Neural cell (in vitro differentiated cells): Measurements from ENCODE around the gene ACOT2. TPM values are rescaled to one million over a fixed set of nuclear protein-coding genes. Genes with fewer than 3 reads are reported as not detected.

Experiments
- H2AFZ ChIP-seq: fragments of 200-600, 300-800 bp; sonication (generic), shearing (Covaris generic); 2 replicates; pipeline ENCODE4 v1.6.0; 2014; ENCODE audit warnings: low read depth, mild to moderate bottlenecking, antibody characterized with exemption, low read length, moderate library complexity
- H3F3A ChIP-seq: fragments of 200-600 bp; shearing (Covaris generic); 2 replicates; pipeline ENCODE4 v1.6.1; 2016; ENCODE audit warnings: mild to moderate bottlenecking, moderate library complexity, mixed read lengths, antibody characterized with exemption, low read length; ENCODE audit not compliant: insufficient read depth, poor library complexity, severe bottlenecking
- H3K27ac ChIP-seq: fragments of 200-600, 300-800 bp; sonication (generic), shearing (Covaris generic); 2 replicates; pipeline ENCODE4 v1.5.1; 2014; ENCODE audit warnings: mild to moderate bottlenecking, low read length, moderate library complexity
- H3K27me3 ChIP-seq: fragments of 300-800, 200-600 bp; sonication (generic), shearing (Covaris generic); 2 replicates; pipeline ENCODE4 v1.6.0; 2014; ENCODE audit warnings: mild to moderate bottlenecking, low read depth, low read length, moderate library complexity; ENCODE audit not compliant: insufficient read depth
- H3K36me3 ChIP-seq: fragments of 300-800, 200-600 bp; sonication (generic), shearing (Covaris generic); 2 replicates; pipeline ENCODE4 v1.5.1; 2014; ENCODE audit warnings: mild to moderate bottlenecking, antibody characterized with exemption, low read length, moderate library complexity; ENCODE audit not compliant: insufficient read depth
- H3K4me2 ChIP-seq: fragments of 300-800, 200-600 bp; sonication (generic), shearing (Covaris generic); 2 replicates; pipeline ENCODE4 v1.6.0; 2014; ENCODE audit warnings: mild to moderate bottlenecking, low read length
- H3K4me3 ChIP-seq: fragments of 300-800, 200-600 bp; sonication (generic), shearing (Covaris generic); 2 replicates; pipeline ENCODE4 v1.5.1; 2014; ENCODE audit warnings: mild to moderate bottlenecking, low read length, moderate library complexity
- H3K79me2 ChIP-seq: fragments of 200-600 bp; shearing (Covaris generic); replicated peaks from 2 replicates; pipeline ENCODE4 v1.6.0; 2014; ENCODE audit warnings: mild to moderate bottlenecking, low read length, moderate library complexity; ENCODE audit not compliant: insufficient read depth
- H3K9ac ChIP-seq: fragments of 300-800, 200-600 bp; sonication (generic), shearing (Covaris generic); 2 replicates; pipeline ENCODE4 v1.6.1; 2016; ENCODE audit warnings: mild to moderate bottlenecking, low read length, mixed read lengths
- H3K9me2 ChIP-seq: fragments of 200-600 bp; shearing (Covaris generic); 2 replicates; pipeline ENCODE4 v1.6.1; 2016; ENCODE audit warnings: mild to moderate bottlenecking, low read length, mixed read lengths; ENCODE audit not compliant: insufficient read depth
- H3K9me3 ChIP-seq: fragments of 200-600, 300-800 bp; sonication (generic), shearing (Covaris generic); 2 replicates; pipeline ENCODE4 v1.6.1; 2016; ENCODE audit warnings: mild to moderate bottlenecking, mixed run types, low read length, moderate library complexity, mixed read lengths
- H4K20me1 ChIP-seq: fragments of 200-600 bp; shearing (Covaris generic); 2 replicates; pipeline ENCODE4 v1.6.1; 2016; ENCODE audit warnings: mild to moderate bottlenecking, mixed run types; ENCODE audit not compliant: insufficient read depth
- CTCF ChIP-seq: fragments of 450-650 bp; IDR thresholded peaks from 2 replicates; pipeline ENCODE4 v1.5.1; 2014; ENCODE audit warnings: antibody characterized with exemption, mild to moderate bottlenecking, moderate library complexity; ENCODE audit not compliant: poor library complexity, severe bottlenecking
- EP300 ChIP-seq: fragments of 450-650 bp; conservative IDR thresholded peaks from 2 replicates; pipeline ENCODE4 v1.6.1; 2014; ENCODE audit warnings: antibody characterized with exemption, mild to moderate bottlenecking, moderate library complexity; ENCODE audit not compliant: poor library complexity, severe bottlenecking
- EZH2 ChIP-seq: fragments of 200-600, 300-800 bp; shearing (Covaris generic), sonication (generic); IDR thresholded peaks from 2 replicates; pipeline ENCODE4 v1.6.1; 2014; ENCODE audit warnings: antibody characterized with exemption, low read length, borderline replicate concordance, mild to moderate bottlenecking; ENCODE audit not compliant: insufficient read depth, poor library complexity, severe bottlenecking
- MXI1 ChIP-seq: fragments of 450-650 bp; conservative IDR thresholded peaks from 2 replicates; pipeline ENCODE4 v1.6.1; 2014; ENCODE audit warnings: antibody characterized with exemption, mild to moderate bottlenecking; ENCODE audit not compliant: poor library complexity, severe bottlenecking
- POLR2AphosphoS5 ChIP-seq: IDR thresholded peaks from 2 replicates; pipeline ENCODE4 v1.6.1; 2012
- RAD21 ChIP-seq: fragments of 450-650 bp; conservative IDR thresholded peaks from 2 replicates; pipeline ENCODE4 v1.6.1; 2014; ENCODE audit warnings: antibody characterized with exemption, mild to moderate bottlenecking, moderate library complexity
- REST ChIP-seq: IDR thresholded peaks from 2 replicates; pipeline ENCODE4 v1.6.1; 2012; ENCODE audit warnings: borderline replicate concordance
- SMC3 ChIP-seq: fragments of 450-650 bp; conservative IDR thresholded peaks from 2 replicates; pipeline ENCODE4 v1.6.1; 2014; ENCODE audit warnings: antibody characterized with exemption, mild to moderate bottlenecking, moderate library complexity; ENCODE audit not compliant: poor library complexity
- TAF1 ChIP-seq: IDR thresholded peaks from 2 replicates; pipeline ENCODE4 v1.6.1; 2012; ENCODE audit warnings: low read depth
- polyA plus RNA-seq: library from polyadenylated mRNA; depleted of rRNA; stranded (reverse); fragments of >200 nt; gene quantifications from 2 replicates; pipeline ENCODE4 v1.2.3, GENCODE V29; 2014

The ACOT2 gene
- polyA plus RNA-seq, 1 donor from 2014 or later, result 1.7 TPM

- Histone ChIP-seq H3K36me3 (no peaks in the 10 kb centered on the region), H3F3A (no peaks in the 10 kb centered on the region), H2AFZ (no peak overlapping the region), H3K79me2 (no peaks in the 10 kb centered on the region), H4K20me1 (no peaks in the 10 kb centered on the region), H3K27ac (no peak overlapping the region), H3K4me3 (no peak overlapping the region), H3K4me2 (no peak overlapping the region), H3K9me2 (no peaks in the 10 kb centered on the region), H3K9ac (no peak overlapping the region), H3K27me3 (no peaks in the 10 kb centered on the region), H3K9me3 (no peaks in the 10 kb centered on the region)
- TF ChIP-seq CTCF (no peak), MXI1 (no peak), SMC3 (no peak), TAF1 (no peak), POLR2AphosphoS5 (no peak), EZH2 (no peak), RAD21 (no peak), EP300 (no peak), REST (no peak)
Observed at GRCh38 chr14:73623504-73624054, 54.6 kb downstream of the ACOT2 start.

Other genes starting within 250 kb of the ACOT2 start
- 11.5 and 12.7 TPM in 2 replicates for gene NUMB, start 110.7 kb upstream of the ACOT2 start, polyA plus RNA-seq
- 13.8 and 22.0 TPM in 2 replicates for gene RIOX1, start 78.3 kb upstream of the ACOT2 start, polyA plus RNA-seq
- gene ACOT1, start 32.1 kb upstream of the ACOT2 start, polyA plus RNA-seq, result 0.37 and 0.74 TPM in 2 replicates
- gene HEATR4, start 10.3 kb upstream of the ACOT2 start, polyA plus RNA-seq, result not detected in 2 replicates
- 1.1 TPM in 1 of 2 replicates, not detected in the other for gene ACOT4, start 22.7 kb downstream of the ACOT2 start, polyA plus RNA-seq
- not detected in 2 replicates for gene ACOT6, start 43.3 kb downstream of the ACOT2 start, polyA plus RNA-seq
- gene DNAL1, start 75.8 kb downstream of the ACOT2 start, polyA plus RNA-seq, result 28.7 and 33.4 TPM in 2 replicates
- gene PNMA1, start 145.2 kb downstream of the ACOT2 start, polyA plus RNA-seq, result 191 and 205 TPM in 2 replicates